WTC11 (cell line): ENCODE results near the gene TIMM13. TPM values are rescaled to one million over a fixed set of nuclear protein-coding genes. Genes with fewer than 3 reads are reported as not detected.

ENCODE experiments used
- ATAC-seq: fragments of 200-7000 bp; cut with Tn5 transposase; 2 replicates; pipeline ENCODE4 v1.10.0; 2021; ENCODE audit warnings: mild to moderate bottlenecking, moderate library complexity
- CTCF ChIA-PET: fragments of 300-600 bp; sonication (Branson Sonifier 250); formaldehyde crosslinking; loops from one replicate; lab custom pipeline; 2021; ENCODE audit warnings: antibody characterized with exemption; lab: Charles Lee
- POLR2A ChIA-PET: fragments of 350-600 bp; sonication (Branson Sonifier 250); formaldehyde crosslinking; loops from one replicate; lab custom pipeline; 2021; ENCODE audit warnings: antibody characterized with exemption; lab: Charles Lee
- DNase-seq: peaks from one replicate; pipeline ENCODE4 v3.0.0; 2021; ENCODE audit warnings: low spot score
- H3K27ac Mint-ChIP-seq: 2 replicates; pipeline ENCODE4 v1.8.0; 2021; ENCODE audit warnings: mixed read lengths
- H3K27me3 Mint-ChIP-seq: 2 replicates; pipeline ENCODE4 v1.8.0; 2021; ENCODE audit warnings: low read depth, mild to moderate bottlenecking, moderate library complexity, mixed read lengths
- H3K36me3 Mint-ChIP-seq: 2 replicates; pipeline ENCODE4 v1.8.0; 2021; ENCODE audit warnings: mixed read lengths
- H3K4me1 Mint-ChIP-seq: 2 replicates; pipeline ENCODE4 v1.8.0; 2022; ENCODE audit warnings: mixed read lengths
- H3K4me3 Mint-ChIP-seq: 2 replicates; pipeline ENCODE4 v1.8.0; 2021; ENCODE audit warnings: mild to moderate bottlenecking, moderate library complexity, mixed read lengths
- H3K9me3 Mint-ChIP-seq: 2 replicates; pipeline ENCODE4 v1.8.0; 2021; ENCODE audit warnings: mixed read lengths
- ATF1 ChIP-seq: sonication (generic); formaldehyde crosslinking; IDR thresholded peaks from 2 replicates; pipeline ENCODE4 v1.8.1; 2023; ENCODE audit warnings: mild to moderate bottlenecking, moderate library complexity, missing genetic modification reagents
- CREB1 ChIP-seq: sonication (generic); formaldehyde crosslinking; IDR thresholded peaks from 2 replicates; pipeline ENCODE4 v1.8.0; 2023; ENCODE audit warnings: mild to moderate bottlenecking, missing genetic modification reagents
- E2F4 ChIP-seq: sonication (generic); formaldehyde crosslinking; IDR thresholded peaks from 2 replicates; pipeline ENCODE4 v1.8.1; 2022; ENCODE audit warnings: low read depth, mild to moderate bottlenecking, moderate library complexity, missing genetic modification reagents, borderline replicate concordance
- ESRRA ChIP-seq: sonication (generic); formaldehyde crosslinking; IDR thresholded peaks from 2 replicates; pipeline ENCODE4 v1.8.1; 2022; ENCODE audit warnings: mild to moderate bottlenecking, missing genetic modification reagents, borderline replicate concordance
- ETV6 ChIP-seq: sonication (generic); formaldehyde crosslinking; IDR thresholded peaks from 2 replicates; pipeline ENCODE4 v1.8.1; 2022; ENCODE audit warnings: mild to moderate bottlenecking, missing genetic modification reagents
- GRHL2 ChIP-seq: fragments of 250-450 bp; sonication (Bioruptor Pico); IDR thresholded peaks from 2 replicates; pipeline ENCODE4 v1.8.0; 2022; ENCODE audit warnings: mild to moderate bottlenecking, moderate library complexity; ENCODE audit not compliant: insufficient replicate concordance, severe bottlenecking
- JAZF1 ChIP-seq: fragments of 250-450 bp; sonication (Bioruptor Pico); IDR thresholded peaks from 2 replicates; pipeline ENCODE4 v1.9.0; 2021; ENCODE audit warnings: moderate library complexity, mild to moderate bottlenecking, inconsistent platforms
- NFE2L1 ChIP-seq: sonication (generic); formaldehyde crosslinking; IDR thresholded peaks from 2 replicates; pipeline ENCODE4 v1.8.1; 2023; ENCODE audit warnings: missing genetic modification reagents
- NR2C2 ChIP-seq: sonication (generic); formaldehyde crosslinking; IDR thresholded peaks from 2 replicates; pipeline ENCODE4 v1.8.0; 2022; ENCODE audit warnings: mild to moderate bottlenecking, missing genetic modification reagents
- SP1 ChIP-seq: sonication (generic); formaldehyde crosslinking; conservative IDR thresholded peaks from 2 replicates; pipeline ENCODE4 v1.8.1; 2022; ENCODE audit warnings: missing genetic modification reagents
- TCF7 ChIP-seq: sonication (generic); formaldehyde crosslinking; IDR thresholded peaks from 2 replicates; pipeline ENCODE4 v1.8.0; 2022; ENCODE audit warnings: mild to moderate bottlenecking, low read depth, missing genetic modification reagents, moderate library complexity
- TEAD1 ChIP-seq: sonication (generic); formaldehyde crosslinking; IDR thresholded peaks from 2 replicates; pipeline ENCODE4 v1.8.0; 2022; ENCODE audit warnings: mild to moderate bottlenecking, missing genetic modification reagents
- USF1 ChIP-seq: sonication (generic); formaldehyde crosslinking; IDR thresholded peaks from 2 replicates; pipeline ENCODE4 v1.8.0; 2022; ENCODE audit warnings: mild to moderate bottlenecking, missing genetic modification reagents
- USF2 ChIP-seq: sonication (generic); formaldehyde crosslinking; IDR thresholded peaks from 2 replicates; pipeline ENCODE4 v1.8.1; 2023; ENCODE audit warnings: mild to moderate bottlenecking, missing genetic modification reagents, moderate library complexity
- ZMAT4 ChIP-seq: fragments of 250-450 bp; sonication (Bioruptor Pico); IDR thresholded peaks from 2 replicates; pipeline ENCODE4 v1.9.0; 2021; ENCODE audit warnings: mild to moderate bottlenecking
- ZNF317 ChIP-seq: sonication (generic); formaldehyde crosslinking; IDR thresholded peaks from 2 replicates; pipeline ENCODE4 v1.8.1; 2023; ENCODE audit warnings: low read depth, mild to moderate bottlenecking, moderate library complexity, missing genetic modification reagents, borderline replicate concordance
- ZNF532 ChIP-seq: fragments of 250-450 bp; sonication (Bioruptor Pico); IDR thresholded peaks from 2 replicates; pipeline ENCODE4 v1.9.0; 2021; ENCODE audit warnings: mild to moderate bottlenecking, borderline replicate concordance
- ZSCAN18 ChIP-seq: fragments of 250-450 bp; sonication (Bioruptor Pico); IDR thresholded peaks from 2 replicates; pipeline ENCODE4 v2.1.2; 2022; ENCODE audit warnings: mild to moderate bottlenecking, moderate library complexity
- total RNA-seq: library from RNA; stranded (reverse); gene quantifications from 3 replicates; pipeline ENCODE4 v1.2.3, GENCODE V29; 2021

Gene TIMM13
- total RNA-seq, 1 experiment from 2014 or later, result 342 TPM

- Mint-ChIP-seq H3K36me3 (peaks cover 4% of the 10 kb centered on the region; the same call in 1 of the 2 replicates), H3K9me3 (no peaks in the 10 kb centered on the region), H3K4me1 (peaks cover 27% of the 10 kb centered on the region), H3K27ac (peak overlapping the region; percentile 69; the same call in 1 of the 2 replicates), H3K4me3 (peak overlapping the region; percentile 88), H3K27me3 (no peaks in the 10 kb centered on the region)
- TF ChIP-seq USF1 (CRISPR knock-in tag), result peak; percentile 42; the same call in 1 of the 2 replicates
- no peak for TF ChIP-seq NR2C2 (CRISPR knock-in tag)
- TF ChIP-seq ZSCAN18 (CRISPR knock-in tag), result no peak
- no peak for TF ChIP-seq ATF1 (CRISPR knock-in tag)
- no peak for TF ChIP-seq NFE2L1 (CRISPR knock-in tag)
- no peak for TF ChIP-seq TCF7 (CRISPR knock-in tag)
- 0 out of 2 replicates have a peak, but pooled peaks have one; percentile 3 for TF ChIP-seq USF2
- ChIA-PET POLR2A (interaction anchor here (1.0 kb wide), 1 partner anchor 38 kb away, joined by 3 read pairs; no protein-coding TSS in a partner anchor), CTCF (interaction anchor here (0.7 to 2.7 kb wide), 9 partner anchors 14 to 211 kb away, joined by 3 to 12 read pairs (median 3); no protein-coding TSS in a partner anchor)
- DNase-seq (no peak), ATAC-seq (no peak)
Measured at GRCh38 chr19:2425622-2426581, 1.5 kb downstream of the TIMM13 start.

GRCh38 chr19:2424686-2425621 is 2.4 kb downstream of the TIMM13 start:
- POLR2A ChIA-PET, result interaction anchor here (1.3 kb wide), 1 partner anchor 51 kb away, joined by 3 read pairs; the partner anchor contains the start of gene GADD45B
- peak overlapping the region; percentile 88 for H3K4me3 Mint-ChIP-seq
- DNase-seq (peak; percentile 76), ATAC-seq (peak; percentile 34)
- H3K36me3 Mint-ChIP-seq, result peaks cover 3% of the 10 kb centered on the region; the same call in 1 of the 2 replicates
- no peaks in the 10 kb centered on the region for H3K9me3 Mint-ChIP-seq
- CTCF ChIA-PET, result interaction anchor here (0.7 to 2.5 kb wide), 8 partner anchors 13 to 189 kb away, joined by 3 to 11 read pairs (median 3); no protein-coding TSS in a partner anchor
- peaks cover 27% of the 10 kb centered on the region for H3K4me1 Mint-ChIP-seq
- H3K27ac Mint-ChIP-seq, result no peak overlapping the region
- H3K27me3 Mint-ChIP-seq, result 0 out of 2 replicates have a peak, but pooled peaks cover 4% of the 10 kb centered on the region
- TF ChIP-seq GRHL2 (CRISPR knock-in tag) (no peak), USF2 (peak; percentile 54; the same call in 1 of the 2 replicates), ZNF532 (CRISPR knock-in tag) (no peak), ZMAT4 (CRISPR knock-in tag) (no peak), TEAD1 (CRISPR knock-in tag) (peak; percentile 17; the same call in 1 of the 2 replicates), ZNF317 (CRISPR knock-in tag) (no peak), ESRRA (CRISPR knock-in tag) (no peak), ETV6 (CRISPR knock-in tag) (no peak), CREB1 (CRISPR knock-in tag) (no peak), JAZF1 (no peak), TCF7 (CRISPR knock-in tag) (0 out of 2 replicates have a peak, but pooled peaks have one; percentile 65), NFE2L1 (CRISPR knock-in tag) (peak; percentile 47; the same call in 1 of the 2 replicates), SP1 (CRISPR knock-in tag) (peak; percentile 88), E2F4 (CRISPR knock-in tag) (0 out of 2 replicates have a peak, but pooled peaks have one; percentile 29)
